ENCODE data around the gene ANKFN1. TPM values are rescaled to one million over a fixed set of nuclear protein-coding genes. Genes with fewer than 3 reads are reported as not detected.

Gene ANKFN1
- total RNA-seq, 4 donors from 2014 or later = 0.40 TPM; not detected in 3

GRCh38 chr17:56121191-56122051 lies 31.9 kb upstream of the ANKFN1 start:
- intact Hi-C loops (cut with DNase I) = no loop called here
- WGBS = 88% methylated on average over 9 of the region's 9 CpGs
- TF ChIP-seq POLR2A (IDR thresholded peaks at IDR 0.05; ENCODE audit: low read depth) (no peak), POLR2AphosphoS5 (IDR thresholded peaks at IDR 0.05) (no peak), CTCF (IDR thresholded peaks at IDR 0.05) (no peak), EP300 (IDR thresholded peaks at IDR 0.05) (no peak)

DNA sequence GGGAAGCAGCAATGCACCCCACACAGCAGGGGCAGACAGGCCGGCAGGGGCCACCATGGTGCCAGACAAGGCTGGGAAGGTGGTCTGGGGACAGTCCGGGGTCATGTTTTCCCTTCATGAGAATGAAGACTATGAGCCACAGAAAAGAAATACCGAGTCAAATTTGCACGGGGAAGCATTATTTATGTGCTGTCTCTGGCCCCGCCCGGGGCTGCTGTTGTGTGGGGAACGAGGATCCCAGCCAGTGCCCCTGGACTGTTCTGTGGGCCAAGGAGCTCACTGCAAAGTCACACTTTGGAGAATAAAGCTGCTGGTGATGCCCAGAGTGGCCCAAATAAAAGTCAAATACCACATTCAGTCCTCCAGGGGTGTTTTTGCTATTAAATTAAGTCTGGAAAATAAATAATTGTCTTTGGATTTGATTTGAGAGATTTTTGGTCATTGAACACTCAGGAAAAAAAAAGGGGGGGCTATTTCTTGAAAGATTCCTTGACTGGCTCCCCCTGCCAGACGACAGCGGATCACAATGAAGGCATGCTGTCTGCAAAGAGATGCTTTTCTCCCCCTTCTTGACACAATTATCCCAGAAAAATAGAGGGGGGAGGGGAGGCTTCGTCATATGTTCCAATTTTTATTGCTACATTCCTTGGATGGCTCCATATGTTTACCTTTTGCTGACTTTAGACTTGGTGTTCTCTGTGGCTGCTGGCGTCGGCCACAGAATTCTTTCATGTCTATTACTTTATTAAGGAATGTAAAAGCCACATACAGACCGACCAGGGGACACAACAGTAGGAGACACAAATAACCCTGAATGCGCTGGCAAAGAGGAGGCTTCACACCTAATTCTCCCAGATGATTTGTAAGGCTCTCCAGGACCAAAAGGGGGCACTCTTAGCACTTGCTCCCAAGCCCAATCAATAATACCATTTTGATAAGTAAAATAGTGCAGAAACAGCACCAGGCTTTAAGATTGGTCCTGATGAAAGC lies 27.1 kb upstream of the ANKFN1 start:
- no peaks in the 10 kb centered on the region for H3K36me3 ChIP-seq
- WGBS = 61% methylated on average over 14 of the region's 14 CpGs
- H3K4me3 ChIP-seq = no peak overlapping the region
- intact Hi-C loops (cut with DNase I) = loop anchor here (5.0 kb wide), 1 partner anchor 196 kb away; no protein-coding TSS in a partner anchor
- H3K4me1 ChIP-seq = no peaks in the 10 kb centered on the region
- no peak for DNase-seq (ENCODE audit: extremely low spot score)
- no peaks in the 10 kb centered on the region for H3K27me3 ChIP-seq
- H3K9me3 ChIP-seq = no peaks in the 10 kb centered on the region
- peak; percentile 19 to 51 (median 32) for TF ChIP-seq CTCF (IDR thresholded peaks at IDR 0.05)
- TF ChIP-seq EP300 (IDR thresholded peaks at IDR 0.05) = no peak
- TF ChIP-seq POLR2A (IDR thresholded peaks at IDR 0.05; ENCODE audit: low read depth) = no peak
- no peak overlapping the region for H3K27ac ChIP-seq (replicated peaks in 1 of 4)

More at GRCh38 chr17:56121191-56122051, 31.9 kb upstream of the ANKFN1 start:
- Histone ChIP-seq H3K27me3 (no peaks in the 10 kb centered on the region), H3K4me3 (no peak overlapping the region), H3K9me3 (no peaks in the 10 kb centered on the region), H3K36me3 (no peaks in the 10 kb centered on the region), H3K4me1 (no peaks in the 10 kb centered on the region), H3K27ac (replicated peaks in 1 of 4) (no peak overlapping the region)
- no peak for DNase-seq (ENCODE audit: extremely low spot score)

DNA sequence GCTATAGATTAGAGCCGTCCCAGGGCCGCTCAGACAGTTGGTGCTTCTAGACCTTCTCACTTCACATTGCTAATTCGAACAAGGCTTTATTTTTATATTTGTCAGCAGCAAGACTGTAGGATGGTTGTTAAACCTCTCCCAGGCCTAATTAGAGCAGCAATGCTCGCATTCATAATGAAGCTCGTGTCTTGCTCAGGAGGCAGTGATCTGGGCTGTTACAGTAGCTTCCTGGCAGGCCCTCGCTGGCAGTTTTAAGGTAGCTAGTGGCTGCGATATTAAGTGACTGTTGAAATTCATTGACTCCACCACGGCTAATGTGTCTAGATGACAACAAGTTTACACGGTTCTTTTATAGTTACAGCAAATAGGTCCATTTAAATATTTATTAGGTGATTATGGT lies 23.2 kb upstream of the ANKFN1 start:
- Histone ChIP-seq H3K27me3 (no peaks in the 10 kb centered on the region), H3K9me3 (no peaks in the 10 kb centered on the region), H3K4me3 (no peak overlapping the region), H3K27ac (replicated peaks in 1 of 4) (no peak overlapping the region), H3K4me1 (no peaks in the 10 kb centered on the region), H3K36me3 (no peaks in the 10 kb centered on the region)
- intact Hi-C loops (cut with DNase I) = no loop called here
- 84% methylated on average over 9 of the region's 9 CpGs for WGBS
- no peak for DNase-seq (ENCODE audit: extremely low spot score)
- TF ChIP-seq EP300 (IDR thresholded peaks at IDR 0.05) (no peak), POLR2AphosphoS5 (IDR thresholded peaks at IDR 0.05) (no peak), CTCF (IDR thresholded peaks at IDR 0.05) (no peak), POLR2A (IDR thresholded peaks at IDR 0.05; ENCODE audit: low read depth) (no peak)

DNA sequence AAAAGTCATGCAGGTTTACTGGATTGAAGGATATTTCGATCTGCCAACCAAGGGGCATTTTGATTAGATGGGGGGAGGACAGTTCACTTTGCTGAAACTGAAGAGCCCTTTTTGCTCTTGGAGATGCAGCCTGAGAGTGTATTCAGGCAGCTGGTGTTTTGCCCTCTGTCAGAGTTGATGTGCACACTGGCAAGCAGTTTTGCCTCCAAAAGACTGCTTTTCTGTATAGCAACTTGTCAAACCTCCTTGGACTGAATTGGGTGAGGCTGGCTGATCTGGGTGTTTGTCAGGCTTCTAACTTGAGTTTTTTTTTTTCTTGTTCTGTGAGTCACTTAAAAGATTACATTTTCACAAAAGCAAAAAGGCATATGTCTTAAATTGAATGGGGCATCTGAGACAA lies 22.6 kb upstream of the ANKFN1 start:
- DNase-seq (ENCODE audit: extremely low spot score) = no peak
- H3K9me3 ChIP-seq = no peaks in the 10 kb centered on the region
- no peaks in the 10 kb centered on the region for H3K4me1 ChIP-seq
- no peak overlapping the region for H3K4me3 ChIP-seq
- intact Hi-C loops (cut with DNase I) = no loop called here
- H3K27ac ChIP-seq (replicated peaks in 1 of 4) = no peak overlapping the region
- 80% methylated on average over 1 of the region's 1 CpG for WGBS
- no peak for TF ChIP-seq EP300 (IDR thresholded peaks at IDR 0.05)
- no peak for TF ChIP-seq POLR2A (IDR thresholded peaks at IDR 0.05; ENCODE audit: low read depth)
- no peak for TF ChIP-seq CTCF (IDR thresholded peaks at IDR 0.05)
- TF ChIP-seq POLR2AphosphoS5 (IDR thresholded peaks at IDR 0.05) = no peak
- H3K36me3 ChIP-seq = no peaks in the 10 kb centered on the region
- no peaks in the 10 kb centered on the region for H3K27me3 ChIP-seq
